Nephron (organoid): Measurements from ENCODE around the gene COL4A4.

Experiments used
- H3K27ac Mint-ChIP-seq, 3 experiments: 2 replicates each; pipeline ENCODE4 v1.8.0; 2020; ENCODE audit warnings: mixed read lengths in 3 of 3, mild to moderate bottlenecking in 2 of 3, moderate library complexity in 1 of 3
- H3K27me3 Mint-ChIP-seq: 2 replicates; pipeline ENCODE4 v1.8.0; 2021; ENCODE audit warnings: low read depth, mild to moderate bottlenecking, moderate library complexity, mixed read lengths
- H3K36me3 Mint-ChIP-seq: 2 replicates; pipeline ENCODE4 v1.8.0; 2020; ENCODE audit warnings: low read depth, mixed read lengths
- H3K4me1 Mint-ChIP-seq: 2 replicates; pipeline ENCODE4 v1.8.0; 2020; ENCODE audit warnings: mixed read lengths
- H3K4me3 Mint-ChIP-seq, 3 experiments: 2 replicates each; pipeline ENCODE4 v1.8.0; 2020; ENCODE audit warnings: mild to moderate bottlenecking in 3 of 3, mixed read lengths in 3 of 3, moderate library complexity in 2 of 3
- H3K9me3 Mint-ChIP-seq: 2 replicates; pipeline ENCODE4 v1.8.0; 2020; ENCODE audit warnings: mixed read lengths
- TF ChIP-seq, protein P1 (sequence below), 3 experiments: fragments of 200-600 bp; sonication (generic); IDR thresholded peaks; one replicate each; pipeline ENCODE4 v1.5.0; 2021; ENCODE audit warnings: antibody characterized with exemption in 3 of 3; ENCODE audit not compliant: unreplicated experiment in 3 of 3

COL4A4 gene

GRCh38 chr2:227030789-227031188 is 133.2 kb downstream of the COL4A4 start:
- TF ChIP-seq, protein P1, sequence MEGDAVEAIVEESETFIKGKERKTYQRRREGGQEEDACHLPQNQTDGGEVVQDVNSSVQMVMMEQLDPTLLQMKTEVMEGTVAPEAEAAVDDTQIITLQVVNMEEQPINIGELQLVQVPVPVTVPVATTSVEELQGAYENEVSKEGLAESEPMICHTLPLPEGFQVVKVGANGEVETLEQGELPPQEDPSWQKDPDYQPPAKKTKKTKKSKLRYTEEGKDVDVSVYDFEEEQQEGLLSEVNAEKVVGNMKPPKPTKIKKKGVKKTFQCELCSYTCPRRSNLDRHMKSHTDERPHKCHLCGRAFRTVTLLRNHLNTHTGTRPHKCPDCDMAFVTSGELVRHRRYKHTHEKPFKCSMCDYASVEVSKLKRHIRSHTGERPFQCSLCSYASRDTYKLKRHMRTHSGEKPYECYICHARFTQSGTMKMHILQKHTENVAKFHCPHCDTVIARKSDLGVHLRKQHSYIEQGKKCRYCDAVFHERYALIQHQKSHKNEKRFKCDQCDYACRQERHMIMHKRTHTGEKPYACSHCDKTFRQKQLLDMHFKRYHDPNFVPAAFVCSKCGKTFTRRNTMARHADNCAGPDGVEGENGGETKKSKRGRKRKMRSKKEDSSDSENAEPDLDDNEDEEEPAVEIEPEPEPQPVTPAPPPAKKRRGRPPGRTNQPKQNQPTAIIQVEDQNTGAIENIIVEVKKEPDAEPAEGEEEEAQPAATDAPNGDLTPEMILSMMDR (IDR thresholded peaks at IDR 0.05; ENCODE audit: unreplicated experiment in 3 of 3): no peak
- no peaks in the 10 kb centered on the region for H3K36me3 Mint-ChIP-seq
- no peak overlapping the region for H3K4me3 Mint-ChIP-seq
- H3K27ac Mint-ChIP-seq: no peak overlapping the region
- H3K27me3 Mint-ChIP-seq: peaks cover 3% of the 10 kb centered on the region
- no peaks in the 10 kb centered on the region for H3K4me1 Mint-ChIP-seq
- H3K9me3 Mint-ChIP-seq: no peaks in the 10 kb centered on the region

DNA sequence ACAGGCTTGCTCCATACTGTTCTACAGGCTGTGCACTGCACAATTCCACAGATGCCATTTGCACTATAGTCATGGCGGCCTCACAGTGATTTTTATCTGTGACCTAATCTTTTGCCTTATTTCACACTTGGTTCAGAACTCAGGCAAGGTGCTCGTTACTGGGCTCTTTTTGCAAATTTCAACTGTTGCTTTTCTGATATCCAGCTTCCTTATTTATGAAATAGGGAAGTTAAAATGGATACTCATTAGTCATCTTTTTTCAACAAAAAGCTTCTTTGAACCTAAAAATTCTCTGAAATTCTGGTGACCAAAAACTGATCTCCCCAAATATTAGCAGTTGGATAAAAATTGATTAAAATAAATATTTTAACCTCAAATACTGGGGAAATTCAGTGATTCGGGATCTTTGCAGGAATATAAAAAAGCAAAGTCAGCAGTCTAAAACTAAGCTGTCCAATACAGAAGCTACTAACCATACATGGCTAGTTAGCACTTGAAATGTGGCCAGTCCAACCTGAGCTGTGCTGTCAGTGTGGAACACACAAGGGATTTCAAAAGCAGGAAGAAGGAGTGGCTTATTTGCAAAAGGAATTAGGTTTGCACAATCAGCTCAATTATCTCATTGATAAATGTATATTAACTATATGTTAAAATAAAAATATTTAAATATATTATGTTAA is 134.4 kb downstream of the COL4A4 start:
- Mint-ChIP-seq H3K27me3 (peaks cover 3% of the 10 kb centered on the region), H3K9me3 (no peaks in the 10 kb centered on the region), H3K36me3 (no peaks in the 10 kb centered on the region), H3K27ac (no peak overlapping the region), H3K4me1 (no peaks in the 10 kb centered on the region), H3K4me3 (no peak overlapping the region)
- TF ChIP-seq, protein P1 (IDR thresholded peaks at IDR 0.05; ENCODE audit: unreplicated experiment in 3 of 3): no peak

DNA sequence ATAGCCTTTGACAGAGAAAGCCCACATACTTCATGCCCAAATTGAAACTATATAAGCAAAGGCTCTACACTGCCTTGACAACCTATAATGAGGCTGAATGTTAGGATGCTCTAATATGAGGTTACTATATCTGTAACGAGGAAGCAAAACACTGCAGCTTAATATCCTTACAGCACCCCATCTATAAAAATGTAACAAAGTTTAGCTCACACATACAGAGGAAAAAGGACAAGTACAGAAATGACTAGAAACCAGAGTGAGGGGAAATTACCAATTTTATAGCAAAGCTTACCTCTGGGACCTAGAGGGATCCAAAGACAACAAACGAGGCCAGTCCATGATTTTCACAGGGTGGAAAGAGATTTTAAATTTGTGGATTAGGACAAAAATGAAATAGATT is 138.5 kb downstream of the COL4A4 start:
- TF ChIP-seq, protein P1 (IDR thresholded peaks at IDR 0.05; ENCODE audit: unreplicated experiment in 3 of 3): no peak
- H3K4me1 Mint-ChIP-seq: no peaks in the 10 kb centered on the region
- no peaks in the 10 kb centered on the region for H3K27me3 Mint-ChIP-seq
- H3K27ac Mint-ChIP-seq: no peak overlapping the region
- no peaks in the 10 kb centered on the region for H3K9me3 Mint-ChIP-seq
- no peak overlapping the region for H3K4me3 Mint-ChIP-seq
- H3K36me3 Mint-ChIP-seq: no peaks in the 10 kb centered on the region

DNA sequence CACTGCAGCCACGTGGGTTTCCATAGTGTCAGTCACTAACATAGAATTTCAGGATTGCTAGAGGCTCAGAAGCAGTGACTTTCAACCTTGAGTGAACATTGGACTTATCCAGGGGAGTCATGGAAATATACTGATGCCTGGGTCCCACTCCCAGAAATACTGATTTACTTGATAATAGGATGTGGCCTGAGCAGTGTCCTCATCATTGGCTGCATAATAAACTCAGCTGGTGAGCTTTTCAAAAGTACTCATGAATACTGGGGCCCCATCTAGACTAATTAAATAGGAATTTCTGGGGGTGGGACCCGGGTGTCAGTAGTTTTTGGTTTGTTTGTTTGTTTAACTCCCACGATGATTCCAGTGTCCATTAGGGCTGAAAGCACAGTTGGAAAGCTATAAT is 141.4 kb downstream of the COL4A4 start:
- Mint-ChIP-seq H3K27me3 (no peaks in the 10 kb centered on the region), H3K27ac (no peak overlapping the region), H3K4me3 (no peak overlapping the region), H3K36me3 (no peaks in the 10 kb centered on the region), H3K4me1 (no peaks in the 10 kb centered on the region), H3K9me3 (no peaks in the 10 kb centered on the region)
- TF ChIP-seq, protein P1 (IDR thresholded peaks at IDR 0.05; ENCODE audit: unreplicated experiment in 3 of 3): no peak

DNA sequence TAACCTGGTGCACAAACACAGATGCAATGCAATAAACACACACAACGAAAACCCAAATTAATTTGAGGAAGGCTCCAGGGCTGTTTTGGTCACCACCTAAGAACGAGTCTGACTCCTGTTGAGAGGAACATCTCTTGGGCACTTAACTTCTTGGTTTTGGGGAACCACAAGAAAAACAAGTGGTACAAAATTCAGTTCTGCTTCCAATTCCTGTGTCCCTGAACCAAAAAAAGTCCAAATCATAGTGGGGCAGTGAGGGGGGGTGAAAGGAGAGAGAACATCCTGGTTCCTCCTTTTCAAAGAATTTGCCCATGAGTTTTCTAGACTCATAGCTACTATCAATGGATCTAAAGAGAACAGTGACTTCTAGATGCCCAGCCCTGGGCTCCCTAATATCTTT is 143.6 kb downstream of the COL4A4 start:
- Mint-ChIP-seq H3K27ac (no peak overlapping the region), H3K27me3 (no peaks in the 10 kb centered on the region), H3K36me3 (no peaks in the 10 kb centered on the region), H3K9me3 (no peaks in the 10 kb centered on the region), H3K4me3 (no peak overlapping the region), H3K4me1 (no peaks in the 10 kb centered on the region)
- TF ChIP-seq, protein P1 (IDR thresholded peaks at IDR 0.05; ENCODE audit: unreplicated experiment in 3 of 3): no peak

- H3K9me3 Mint-ChIP-seq: no peaks in the 10 kb centered on the region
- no peaks in the 10 kb centered on the region for H3K36me3 Mint-ChIP-seq
- no peaks in the 10 kb centered on the region for H3K27me3 Mint-ChIP-seq
- H3K4me3 Mint-ChIP-seq: no peak overlapping the region
- no peak overlapping the region for H3K27ac Mint-ChIP-seq
- TF ChIP-seq, protein P1 (IDR thresholded peaks at IDR 0.05; ENCODE audit: unreplicated experiment in 3 of 3): no peak
- H3K4me1 Mint-ChIP-seq: no peaks in the 10 kb centered on the region
Measured at GRCh38 chr2:227016894-227017293, 147.1 kb downstream of the COL4A4 start.
